DOHH2 (cell line): ENCODE measurements around the gene FPR2.

Source experiments
- H3F3A ChIP-seq: fragments of 200-600 bp; sonication (generic), shearing (Covaris generic); 2 replicates; pipeline ENCODE4 v1.6.0; 2016; ENCODE audit warnings: antibody characterized with exemption, mild to moderate bottlenecking; ENCODE audit not compliant: control insufficient read depth, insufficient read depth
- H3K27ac ChIP-seq: fragments of 200-600 bp; sonication (generic); 2 replicates; pipeline ENCODE4 v1.5.1; 2014; ENCODE audit warnings: low read depth, mild to moderate bottlenecking, low read length, moderate library complexity
- H3K27me3 ChIP-seq: fragments of 200-600 bp; sonication (generic); 2 replicates; pipeline ENCODE4 v1.6.1; 2014; ENCODE audit warnings: mild to moderate bottlenecking, low read length, mixed read lengths; ENCODE audit not compliant: control insufficient read depth
- H3K36me3 ChIP-seq: fragments of 200-600 bp; sonication (generic); 2 replicates; pipeline ENCODE4 v1.6.1; 2014; ENCODE audit warnings: mild to moderate bottlenecking, low read length, moderate library complexity, mixed read lengths; ENCODE audit not compliant: control insufficient read depth
- H3K4me1 ChIP-seq: fragments of 200-600 bp; sonication (generic); 2 replicates; pipeline ENCODE4 v1.6.1; 2014; ENCODE audit warnings: mild to moderate bottlenecking, low read length, mixed read lengths; ENCODE audit not compliant: control insufficient read depth
- H3K4me2 ChIP-seq: fragments of 200-600 bp; sonication (generic); 2 replicates; pipeline ENCODE4 v1.6.0; 2014; ENCODE audit warnings: mild to moderate bottlenecking, low read length, moderate library complexity
- H3K4me3 ChIP-seq: fragments of 200-600 bp; sonication (generic); 2 replicates; pipeline ENCODE4 v1.5.1; 2014; ENCODE audit warnings: mild to moderate bottlenecking, low read length, mixed read lengths
- H3K79me2 ChIP-seq: fragments of 200-600 bp; sonication (generic); 2 replicates; pipeline ENCODE4 v1.6.1; 2014; ENCODE audit warnings: mild to moderate bottlenecking, low read length, mixed read lengths; ENCODE audit not compliant: control insufficient read depth
- H3K9me2 ChIP-seq: fragments of 200-600 bp; sonication (generic); replicated peaks from 2 replicates; pipeline ENCODE4 v1.6.1; 2014; ENCODE audit warnings: mild to moderate bottlenecking, low read length, mixed read lengths; ENCODE audit not compliant: control insufficient read depth
- H3K9me3 ChIP-seq: fragments of 200-600 bp; sonication (generic); 2 replicates; pipeline ENCODE4 v1.6.1; 2014; ENCODE audit warnings: antibody characterized with exemption, low read length, mixed read lengths; ENCODE audit not compliant: control insufficient read depth, insufficient read depth
- H4K20me1 ChIP-seq: fragments of 200-600 bp; sonication (generic); 2 replicates; pipeline ENCODE4 v1.6.0; 2014; ENCODE audit warnings: low read depth, mild to moderate bottlenecking, antibody characterized with exemption, low read length, moderate library complexity; ENCODE audit not compliant: control insufficient read depth, insufficient read depth
- EZH2phosphoT487 ChIP-seq: fragments of 200-600 bp; sonication (generic); IDR thresholded peaks from 2 replicates; pipeline ENCODE4 v1.6.1; 2017; ENCODE audit warnings: borderline replicate concordance, mild to moderate bottlenecking, antibody characterized with exemption, low read length, moderate library complexity, mixed read lengths
- TF ChIP-seq, protein P1 (sequence below): fragments of 200-600 bp; sonication (generic); IDR thresholded peaks from one replicate; pipeline ENCODE4 v1.5.1; 2014; ENCODE audit warnings: antibody characterized with exemption, mild to moderate bottlenecking, low read depth, low read length; ENCODE audit not compliant: poor library complexity, severe bottlenecking

FPR2 gene

GRCh38 chr19:51781999-51782398 lies 21.0 kb downstream of the FPR2 start:
- Histone ChIP-seq H3K27me3 (0 out of 2 replicates have a peak, but pooled peaks cover 3% of the 10 kb centered on the region), H3K4me1 (no peaks in the 10 kb centered on the region), H3K4me2 (no peak overlapping the region), H3K79me2 (no peaks in the 10 kb centered on the region), H3K9me2 (no peaks in the 10 kb centered on the region), H3K27ac (no peak overlapping the region), H3F3A (no peaks in the 10 kb centered on the region), H3K4me3 (no peak overlapping the region), H4K20me1 (no peaks in the 10 kb centered on the region), H3K9me3 (no peaks in the 10 kb centered on the region), H3K36me3 (no peaks in the 10 kb centered on the region)
- no peak for TF ChIP-seq EZH2phosphoT487
- TF ChIP-seq, protein P1, sequence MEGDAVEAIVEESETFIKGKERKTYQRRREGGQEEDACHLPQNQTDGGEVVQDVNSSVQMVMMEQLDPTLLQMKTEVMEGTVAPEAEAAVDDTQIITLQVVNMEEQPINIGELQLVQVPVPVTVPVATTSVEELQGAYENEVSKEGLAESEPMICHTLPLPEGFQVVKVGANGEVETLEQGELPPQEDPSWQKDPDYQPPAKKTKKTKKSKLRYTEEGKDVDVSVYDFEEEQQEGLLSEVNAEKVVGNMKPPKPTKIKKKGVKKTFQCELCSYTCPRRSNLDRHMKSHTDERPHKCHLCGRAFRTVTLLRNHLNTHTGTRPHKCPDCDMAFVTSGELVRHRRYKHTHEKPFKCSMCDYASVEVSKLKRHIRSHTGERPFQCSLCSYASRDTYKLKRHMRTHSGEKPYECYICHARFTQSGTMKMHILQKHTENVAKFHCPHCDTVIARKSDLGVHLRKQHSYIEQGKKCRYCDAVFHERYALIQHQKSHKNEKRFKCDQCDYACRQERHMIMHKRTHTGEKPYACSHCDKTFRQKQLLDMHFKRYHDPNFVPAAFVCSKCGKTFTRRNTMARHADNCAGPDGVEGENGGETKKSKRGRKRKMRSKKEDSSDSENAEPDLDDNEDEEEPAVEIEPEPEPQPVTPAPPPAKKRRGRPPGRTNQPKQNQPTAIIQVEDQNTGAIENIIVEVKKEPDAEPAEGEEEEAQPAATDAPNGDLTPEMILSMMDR, result no peak

GRCh38 chr19:51783372-51783771 lies 22.4 kb downstream of the FPR2 start:
- TF ChIP-seq, protein P1, result no peak
- no peak for TF ChIP-seq EZH2phosphoT487
- no peaks in the 10 kb centered on the region for H3K36me3 ChIP-seq
- no peaks in the 10 kb centered on the region for H4K20me1 ChIP-seq
- H3K4me2 ChIP-seq, result no peak overlapping the region
- no peaks in the 10 kb centered on the region for H3K4me1 ChIP-seq
- no peaks in the 10 kb centered on the region for H3F3A ChIP-seq
- no peak overlapping the region for H3K4me3 ChIP-seq
- no peaks in the 10 kb centered on the region for H3K79me2 ChIP-seq
- no peak overlapping the region for H3K27ac ChIP-seq
- 0 out of 2 replicates have a peak, but pooled peaks cover 3% of the 10 kb centered on the region for H3K27me3 ChIP-seq
- no peaks in the 10 kb centered on the region for H3K9me3 ChIP-seq
- no peaks in the 10 kb centered on the region for H3K9me2 ChIP-seq

DNA sequence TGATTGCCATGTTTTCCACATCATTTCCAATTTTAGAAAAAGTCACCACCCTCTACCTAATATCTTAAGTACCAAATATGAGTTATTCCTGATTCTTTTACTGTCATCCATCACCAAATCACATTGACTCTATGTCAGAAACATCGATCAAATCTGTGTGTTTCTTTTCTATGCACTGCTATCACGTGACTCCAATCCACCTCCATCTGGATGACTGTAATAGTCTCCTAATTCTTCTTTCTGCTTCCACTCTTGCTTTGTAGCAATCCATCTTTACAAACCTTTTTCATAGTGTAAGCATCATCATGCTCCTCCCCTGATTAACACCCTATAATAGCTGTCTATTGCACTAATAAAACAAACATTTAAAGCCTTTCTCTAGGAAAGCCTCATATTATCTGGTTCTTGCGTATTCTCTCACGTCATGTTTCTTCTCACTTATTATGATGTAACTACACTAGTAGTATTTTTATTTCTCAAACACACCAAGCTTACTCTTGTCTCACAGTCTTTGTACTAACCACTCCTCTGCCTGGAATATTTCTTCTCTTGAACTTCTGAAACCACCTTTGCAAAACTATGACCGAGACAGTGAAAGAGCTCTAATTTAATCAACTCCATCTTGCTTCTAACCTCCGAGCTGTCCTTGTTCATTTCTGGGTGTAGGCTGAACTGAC lies 23.3 kb downstream of the FPR2 start:
- H3K4me1 ChIP-seq, result no peaks in the 10 kb centered on the region
- peaks cover 3% of the 10 kb centered on the region; the same call in 1 of the 2 replicates for H3K9me3 ChIP-seq
- no peak for TF ChIP-seq EZH2phosphoT487
- TF ChIP-seq, protein P1, result no peak
- H3K4me3 ChIP-seq, result no peak overlapping the region
- no peaks in the 10 kb centered on the region for H3K79me2 ChIP-seq
- no peak overlapping the region for H3K27ac ChIP-seq
- H3K36me3 ChIP-seq, result no peaks in the 10 kb centered on the region
- H4K20me1 ChIP-seq, result no peaks in the 10 kb centered on the region
- no peaks in the 10 kb centered on the region for H3F3A ChIP-seq
- 0 out of 2 replicates have a peak, but pooled peaks cover 1% of the 10 kb centered on the region for H3K27me3 ChIP-seq
- no peaks in the 10 kb centered on the region for H3K9me2 ChIP-seq
- H3K4me2 ChIP-seq, result no peak overlapping the region
